ENCODE results near the gene TF.

DNA sequence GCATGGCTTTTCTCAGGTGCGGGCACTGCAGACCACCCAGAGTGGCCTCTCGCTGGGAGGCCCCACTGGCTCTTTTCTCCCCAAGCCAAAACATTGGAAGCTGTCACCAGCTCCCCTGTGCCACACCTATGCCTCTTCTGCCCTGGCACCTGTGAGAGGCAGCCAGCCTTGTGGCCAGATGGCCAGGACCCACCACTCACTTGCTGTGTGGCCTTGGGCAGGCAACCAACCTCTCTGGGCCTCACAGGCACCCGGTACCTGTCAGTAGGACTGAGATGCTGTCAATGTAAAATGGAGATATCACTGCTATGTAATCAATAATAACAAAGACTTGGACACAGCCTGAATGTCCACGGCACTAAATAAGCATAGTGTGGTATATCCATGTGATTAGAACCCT lies 96.0 kb downstream of the TF start:
- no peak for TF ChIP-seq POLR2A (IDR thresholded peaks at IDR 0.05)
- TF ChIP-seq, protein P1, sequence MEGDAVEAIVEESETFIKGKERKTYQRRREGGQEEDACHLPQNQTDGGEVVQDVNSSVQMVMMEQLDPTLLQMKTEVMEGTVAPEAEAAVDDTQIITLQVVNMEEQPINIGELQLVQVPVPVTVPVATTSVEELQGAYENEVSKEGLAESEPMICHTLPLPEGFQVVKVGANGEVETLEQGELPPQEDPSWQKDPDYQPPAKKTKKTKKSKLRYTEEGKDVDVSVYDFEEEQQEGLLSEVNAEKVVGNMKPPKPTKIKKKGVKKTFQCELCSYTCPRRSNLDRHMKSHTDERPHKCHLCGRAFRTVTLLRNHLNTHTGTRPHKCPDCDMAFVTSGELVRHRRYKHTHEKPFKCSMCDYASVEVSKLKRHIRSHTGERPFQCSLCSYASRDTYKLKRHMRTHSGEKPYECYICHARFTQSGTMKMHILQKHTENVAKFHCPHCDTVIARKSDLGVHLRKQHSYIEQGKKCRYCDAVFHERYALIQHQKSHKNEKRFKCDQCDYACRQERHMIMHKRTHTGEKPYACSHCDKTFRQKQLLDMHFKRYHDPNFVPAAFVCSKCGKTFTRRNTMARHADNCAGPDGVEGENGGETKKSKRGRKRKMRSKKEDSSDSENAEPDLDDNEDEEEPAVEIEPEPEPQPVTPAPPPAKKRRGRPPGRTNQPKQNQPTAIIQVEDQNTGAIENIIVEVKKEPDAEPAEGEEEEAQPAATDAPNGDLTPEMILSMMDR (IDR thresholded peaks at IDR 0.05), result no peak
